A673 (cell line): Measurements from ENCODE around the gene PANX3.

ENCODE experiments used
- CTCF ChIP-seq: fragments of 300-800, 200-600 bp; sonication (generic); conservative IDR thresholded peaks from 2 replicates; pipeline ENCODE4 v1.5.1; 2017; ENCODE audit warnings: low read depth, mild to moderate bottlenecking, antibody characterized with exemption, low read length, moderate library complexity, mixed read lengths
- EZH2 ChIP-seq: fragments of 200-600 bp; sonication (generic); IDR thresholded peaks from 2 replicates; pipeline ENCODE4 v1.6.1; 2017; ENCODE audit warnings: borderline replicate concordance, low read depth, mild to moderate bottlenecking, mixed read lengths, antibody characterized with exemption, low read length; ENCODE audit not compliant: poor library complexity, severe bottlenecking

- no peak for TF ChIP-seq CTCF
- TF ChIP-seq EZH2: no peak
These were observed 817 bp downstream of the PANX3 start for GRCh38 chr11:124612045-124612444.
